ENCODE measurements around the gene IL2RA. TPM values are rescaled to one million over a fixed set of nuclear protein-coding genes. Genes with fewer than 3 reads are reported as not detected.

IL2RA gene
- total and polyA plus RNA-seq, 8 donors = 0.11 to 4.1 (median 0.33) TPM

DNA sequence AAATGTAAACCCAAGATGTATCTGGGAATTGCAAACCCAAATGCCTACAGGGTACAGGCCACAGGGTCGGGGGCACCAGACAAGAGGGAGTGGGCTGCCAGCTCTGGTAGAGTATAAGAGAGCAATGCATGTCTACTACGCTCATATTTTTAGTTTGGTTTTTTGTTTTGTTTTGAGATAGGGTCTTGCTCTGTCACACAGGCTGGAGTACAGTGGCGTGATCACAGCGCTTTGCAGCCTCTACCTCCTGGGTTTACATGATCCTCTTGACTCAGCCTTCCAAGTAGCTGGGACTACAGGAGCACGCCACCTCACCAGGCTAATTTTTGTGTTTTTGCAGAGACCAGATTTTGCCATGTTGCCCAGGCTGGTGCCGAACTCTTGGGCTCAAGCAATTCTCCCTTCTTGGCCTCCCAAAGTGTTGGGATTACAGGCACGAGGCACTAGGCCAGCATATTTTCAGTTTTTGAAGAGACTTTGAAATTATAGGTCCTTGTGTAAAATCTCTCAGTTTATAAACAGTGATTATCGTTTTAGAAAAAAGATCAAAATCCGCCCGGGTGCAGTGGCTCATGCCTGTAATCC, 73.7 kb downstream of the IL2RA start:
- intact Hi-C loops (cut with DNase I) = no loop called here
- TF ChIP-seq, protein P1, sequence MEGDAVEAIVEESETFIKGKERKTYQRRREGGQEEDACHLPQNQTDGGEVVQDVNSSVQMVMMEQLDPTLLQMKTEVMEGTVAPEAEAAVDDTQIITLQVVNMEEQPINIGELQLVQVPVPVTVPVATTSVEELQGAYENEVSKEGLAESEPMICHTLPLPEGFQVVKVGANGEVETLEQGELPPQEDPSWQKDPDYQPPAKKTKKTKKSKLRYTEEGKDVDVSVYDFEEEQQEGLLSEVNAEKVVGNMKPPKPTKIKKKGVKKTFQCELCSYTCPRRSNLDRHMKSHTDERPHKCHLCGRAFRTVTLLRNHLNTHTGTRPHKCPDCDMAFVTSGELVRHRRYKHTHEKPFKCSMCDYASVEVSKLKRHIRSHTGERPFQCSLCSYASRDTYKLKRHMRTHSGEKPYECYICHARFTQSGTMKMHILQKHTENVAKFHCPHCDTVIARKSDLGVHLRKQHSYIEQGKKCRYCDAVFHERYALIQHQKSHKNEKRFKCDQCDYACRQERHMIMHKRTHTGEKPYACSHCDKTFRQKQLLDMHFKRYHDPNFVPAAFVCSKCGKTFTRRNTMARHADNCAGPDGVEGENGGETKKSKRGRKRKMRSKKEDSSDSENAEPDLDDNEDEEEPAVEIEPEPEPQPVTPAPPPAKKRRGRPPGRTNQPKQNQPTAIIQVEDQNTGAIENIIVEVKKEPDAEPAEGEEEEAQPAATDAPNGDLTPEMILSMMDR (IDR thresholded peaks at IDR 0.05) = no peak
- ATAC-seq (no peak), DNase-seq (no peak)
- Histone ChIP-seq H3K27me3 (no peaks in the 10 kb centered on the region), H3K27ac (no peak overlapping the region), H3K4me1 (no peaks in the 10 kb centered on the region), H3K9me3 (peaks cover 0 to 12% of the 10 kb centered on the region in 2 donors), H3K36me3 (no peaks in the 10 kb centered on the region), H3K4me3 (no peak overlapping the region)

DNA sequence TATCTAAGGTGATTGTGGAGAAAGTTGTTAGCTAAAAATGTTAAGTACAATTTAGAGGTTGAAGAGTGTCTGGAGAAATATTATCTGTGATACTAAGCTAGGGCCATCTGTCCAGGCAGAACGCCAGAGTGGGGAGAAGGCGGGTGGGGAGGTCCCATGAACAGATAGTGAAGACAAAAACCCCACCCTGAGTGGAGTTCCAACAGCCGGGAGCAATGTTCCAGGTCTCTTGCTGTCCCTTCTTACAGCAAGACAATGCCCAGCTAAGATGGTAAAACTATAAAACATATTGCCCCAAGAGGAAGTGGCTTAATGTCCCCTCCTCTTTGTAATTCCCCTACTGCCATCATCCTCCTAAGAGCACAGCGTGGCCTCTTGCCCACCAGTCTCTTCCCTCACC, 74.4 kb downstream of the IL2RA start:
- Histone ChIP-seq H3K9me3 (peaks cover 0 to 12% of the 10 kb centered on the region in 2 donors), H3K27me3 (no peaks in the 10 kb centered on the region), H3K27ac (no peak overlapping the region), H3K36me3 (no peaks in the 10 kb centered on the region), H3K4me3 (no peak overlapping the region), H3K4me1 (no peaks in the 10 kb centered on the region)
- intact Hi-C loops (cut with DNase I) = no loop called here
- TF ChIP-seq, protein P1 (IDR thresholded peaks at IDR 0.05) = no peak
- ATAC-seq (no peak), DNase-seq (peak in 2 of 4 donors; percentile 46 to 52)

DNA sequence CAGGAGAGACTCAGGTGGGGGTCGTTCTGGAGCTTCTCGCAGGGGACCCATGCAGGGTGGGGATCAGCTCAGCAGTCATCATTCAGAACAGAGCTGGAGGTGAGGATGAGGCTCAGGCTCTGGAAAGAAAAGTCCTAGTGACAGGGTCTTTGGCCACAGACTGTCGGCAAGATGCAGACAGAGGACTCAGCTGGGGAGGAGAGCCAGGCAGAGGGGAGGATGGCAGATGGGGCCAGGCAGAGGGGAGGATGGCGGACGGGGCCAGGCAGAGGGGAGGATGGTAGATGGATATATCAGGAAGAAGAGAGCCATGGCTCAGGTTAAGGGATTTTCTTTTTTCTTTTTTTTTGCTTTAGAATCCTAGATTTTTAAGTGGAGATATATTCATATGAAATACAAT, 77.1 kb downstream of the IL2RA start:
- H3K4me1 ChIP-seq = no peaks in the 10 kb centered on the region
- ATAC-seq (no peak), DNase-seq (no peak)
- intact Hi-C loops (cut with DNase I) = no loop called here
- TF ChIP-seq, protein P1 (IDR thresholded peaks at IDR 0.05) = no peak
- H3K27me3 ChIP-seq = no peaks in the 10 kb centered on the region
- H3K36me3 ChIP-seq = no peaks in the 10 kb centered on the region
- H3K27ac ChIP-seq = no peak overlapping the region
- no peak overlapping the region for H3K4me3 ChIP-seq
- no peaks in the 10 kb centered on the region for H3K9me3 ChIP-seq

DNA sequence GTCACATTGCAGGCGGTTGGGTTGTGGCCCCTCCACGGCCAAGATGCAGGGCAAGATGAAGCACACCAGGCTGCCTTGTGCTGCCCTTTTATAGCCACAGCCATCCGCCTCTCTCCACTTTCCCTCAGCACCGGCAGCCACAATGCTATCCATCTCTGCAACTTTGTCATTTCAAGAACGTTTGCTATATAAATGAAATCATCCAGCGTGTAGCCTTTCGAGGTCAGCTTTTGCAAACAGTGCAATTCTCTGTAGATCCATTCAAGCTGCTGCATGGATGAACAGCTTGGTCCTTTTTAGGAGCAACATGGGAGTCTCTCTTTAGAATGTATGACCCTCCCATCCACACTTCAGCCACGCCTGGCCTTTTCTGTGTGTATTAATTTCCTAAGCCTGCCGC, 78.4 kb downstream of the IL2RA start:
- Histone ChIP-seq H3K27me3 (no peaks in the 10 kb centered on the region), H3K36me3 (no peaks in the 10 kb centered on the region), H3K27ac (no peak overlapping the region), H3K4me3 (no peak overlapping the region), H3K9me3 (no peaks in the 10 kb centered on the region), H3K4me1 (peaks cover 0 to 6% of the 10 kb centered on the region in 2 donors)
- DNase-seq (peak in 1 of 4 donors; percentile 37), ATAC-seq (peak; percentile 44)
- intact Hi-C loops (cut with DNase I) = no loop called here
- TF ChIP-seq, protein P1 (IDR thresholded peaks at IDR 0.05) = no peak

DNA sequence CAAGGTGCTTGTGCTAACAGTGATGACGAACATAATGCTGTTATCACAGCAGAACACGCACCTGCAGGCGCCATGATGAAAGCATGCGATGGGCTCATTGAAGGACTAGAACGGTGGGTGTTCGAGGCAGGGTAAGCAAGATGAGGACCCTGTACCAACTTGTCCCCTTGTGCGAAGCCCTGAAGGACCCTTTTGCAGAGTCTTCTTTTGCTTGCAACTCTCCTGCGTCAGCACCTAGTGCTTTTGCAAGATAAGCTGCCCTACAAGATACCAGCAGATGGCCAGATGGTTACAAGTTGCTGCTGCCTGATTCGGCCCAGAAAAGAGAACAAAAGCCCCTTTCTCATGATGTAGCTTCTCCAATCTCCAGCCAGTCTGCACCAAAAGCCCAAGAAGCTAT, 80.6 kb downstream of the IL2RA start:
- H3K27me3 ChIP-seq = no peaks in the 10 kb centered on the region
- H3K4me1 ChIP-seq = peaks cover 0 to 8% of the 10 kb centered on the region in 2 donors
- H3K36me3 ChIP-seq = no peaks in the 10 kb centered on the region
- H3K9me3 ChIP-seq = no peaks in the 10 kb centered on the region
- TF ChIP-seq, protein P1 (IDR thresholded peaks at IDR 0.05) = no peak
- DNase-seq (no peak), ATAC-seq (no peak)
- no peak overlapping the region for H3K4me3 ChIP-seq
- no peak overlapping the region for H3K27ac ChIP-seq
- intact Hi-C loops (cut with DNase I) = no loop called here

All from left lung (tissue), 10 donors.